HG03571 (cell line): ENCODE measurements around the gene SMURF1.
A peak's percentile ranks its signal among the peaks of the same experiment; 100 is the strongest.
"Not testable (repeated sequence)": the region's sequence is repeated elsewhere in the genome, so short reads cannot be mapped to it uniquely, and the experiment has no call there.

Experiments used
- ATAC-seq: cut with Tn5 transposase; IDR thresholded peaks from one replicate; pipeline ENCODE4 v1.9.1; 2021; ENCODE audit not compliant: unreplicated experiment

Gene SMURF1

GRCh38 chr7:99121496-99122021, 22.3 kb downstream of the SMURF1 start:
- ATAC-seq = no peak

GRCh38 chr7:99120916-99121315, 23.0 kb downstream of the SMURF1 start:
- ATAC-seq = no peak

- ATAC-seq = no peak
Measured at GRCh38 chr7:99120501-99120900, 23.4 kb downstream of the SMURF1 start.

- ATAC-seq = no peak
Measured at GRCh38 chr7:99118077-99118476, 25.8 kb downstream of the SMURF1 start.

- ATAC-seq = no peak
Measured at GRCh38 chr7:99116144-99116543, 27.8 kb downstream of the SMURF1 start.

GRCh38 chr7:99115379-99115778, 28.5 kb downstream of the SMURF1 start:
- ATAC-seq = no peak

- no peak for ATAC-seq
Measured at GRCh38 chr7:99112979-99113378, 30.9 kb downstream of the SMURF1 start.

GRCh38 chr7:99112097-99112496, 31.8 kb downstream of the SMURF1 start:
- peak; percentile 92 for ATAC-seq

- ATAC-seq = peak; percentile 10
Measured at GRCh38 chr7:99111591-99111990, 32.3 kb downstream of the SMURF1 start.

GRCh38 chr7:99109108-99110051, 34.5 kb downstream of the SMURF1 start:
- ATAC-seq = no peak

- ATAC-seq = no peak
Measured at GRCh38 chr7:99108613-99109012, 35.3 kb downstream of the SMURF1 start.

- no peak for ATAC-seq
Measured at GRCh38 chr7:99106821-99107241, 37.1 kb downstream of the SMURF1 start.

GRCh38 chr7:99106411-99106810, 37.5 kb downstream of the SMURF1 start:
- no peak for ATAC-seq

GRCh38 chr7:99105756-99106155, 38.2 kb downstream of the SMURF1 start:
- ATAC-seq = no peak

- no peak for ATAC-seq
Measured at GRCh38 chr7:99104631-99105030, 39.3 kb downstream of the SMURF1 start.

GRCh38 chr7:99103836-99104235, 40.1 kb downstream of the SMURF1 start:
- not testable (repeated sequence) for ATAC-seq

GRCh38 chr7:99102809-99103690, 40.9 kb downstream of the SMURF1 start:
- no peak for ATAC-seq

GRCh38 chr7:99102361-99102760, 41.5 kb downstream of the SMURF1 start:
- no peak for ATAC-seq

GRCh38 chr7:99101516-99101915, 42.4 kb downstream of the SMURF1 start:
- ATAC-seq = not testable (repeated sequence)

GRCh38 chr7:99099499-99100077, 44.3 kb downstream of the SMURF1 start:
- ATAC-seq = no peak
